ENCODE measurements around the gene SPATA20.

The SPATA20 gene

GRCh38 chr17:50541716-50542688 is 5.0 kb upstream of the SPATA20 start (continued):
- TF ChIP-seq TSHZ1 (tag by site-specific recombination; IDR thresholded peaks at IDR 0.05; ENCODE audit: borderline replicate concordance) (no peak), OSR2 (tag by site-specific recombination; IDR thresholded peaks at IDR 0.05) (peak; percentile 54; the same call in 1 of the 2 replicates), ZFP41 (tag by site-specific recombination; IDR thresholded peaks at IDR 0.05; ENCODE audit: borderline replicate concordance) (no peak), RBAK (tag by site-specific recombination; IDR thresholded peaks at IDR 0.05) (no peak), ZNF24 (tag by site-specific recombination; IDR thresholded peaks at IDR 0.05) (no peak), PBX3 (CRISPR knock-in tag; IDR thresholded peaks at IDR 0.05) (peak; percentile 83), ZNF2 (tag by site-specific recombination; IDR thresholded peaks at IDR 0.05) (no peak), ZNF488 (tag by site-specific recombination; IDR thresholded peaks at IDR 0.05) (no peak), ZBTB7A (tag by site-specific recombination; IDR thresholded peaks at IDR 0.05; ENCODE audit: low read depth) (peak; percentile 35; the same call in 1 of the 2 replicates), ZNF221 (tag by site-specific recombination; IDR thresholded peaks at IDR 0.05; ENCODE audit: borderline replicate concordance) (no peak), REPIN1 (tag by site-specific recombination; IDR thresholded peaks at IDR 0.05; ENCODE audit: low read depth) (no peak), GLI4 (tag by site-specific recombination; IDR thresholded peaks at IDR 0.05) (no peak), ZNF121 (tag by site-specific recombination; IDR thresholded peaks at IDR 0.05) (no peak), ZNF112 (tag by site-specific recombination; IDR thresholded peaks at IDR 0.05) (no peak), PRDM6 (tag by site-specific recombination; IDR thresholded peaks at IDR 0.05) (no peak), ZNF280D (tag by site-specific recombination; IDR thresholded peaks at IDR 0.05) (no peak), ZNF146 (tag by site-specific recombination; IDR thresholded peaks at IDR 0.05) (no peak; the same call in 1 of the 2 replicates), ZNF530 (tag by site-specific recombination; IDR thresholded peaks at IDR 0.05; ENCODE audit: low read depth) (no peak), PRDM10 (tag by site-specific recombination; IDR thresholded peaks at IDR 0.05) (peak; percentile 59; the same call in 1 of the 2 replicates), ZSCAN5A (tag by site-specific recombination; IDR thresholded peaks at IDR 0.05) (no peak), ZNF843 (tag by site-specific recombination; IDR thresholded peaks at IDR 0.05) (no peak), ZNF549 (tag by site-specific recombination; IDR thresholded peaks at IDR 0.05) (no peak)

Data from HEK293 (cell line).